Measurements from ENCODE around the gene MLLT10. TPM values are rescaled to one million over a fixed set of nuclear protein-coding genes. Genes with fewer than 3 reads are reported as not detected.

Gene MLLT10
- total RNA-seq, 1 donor from 2014 or later, result 15.8 TPM

DNA sequence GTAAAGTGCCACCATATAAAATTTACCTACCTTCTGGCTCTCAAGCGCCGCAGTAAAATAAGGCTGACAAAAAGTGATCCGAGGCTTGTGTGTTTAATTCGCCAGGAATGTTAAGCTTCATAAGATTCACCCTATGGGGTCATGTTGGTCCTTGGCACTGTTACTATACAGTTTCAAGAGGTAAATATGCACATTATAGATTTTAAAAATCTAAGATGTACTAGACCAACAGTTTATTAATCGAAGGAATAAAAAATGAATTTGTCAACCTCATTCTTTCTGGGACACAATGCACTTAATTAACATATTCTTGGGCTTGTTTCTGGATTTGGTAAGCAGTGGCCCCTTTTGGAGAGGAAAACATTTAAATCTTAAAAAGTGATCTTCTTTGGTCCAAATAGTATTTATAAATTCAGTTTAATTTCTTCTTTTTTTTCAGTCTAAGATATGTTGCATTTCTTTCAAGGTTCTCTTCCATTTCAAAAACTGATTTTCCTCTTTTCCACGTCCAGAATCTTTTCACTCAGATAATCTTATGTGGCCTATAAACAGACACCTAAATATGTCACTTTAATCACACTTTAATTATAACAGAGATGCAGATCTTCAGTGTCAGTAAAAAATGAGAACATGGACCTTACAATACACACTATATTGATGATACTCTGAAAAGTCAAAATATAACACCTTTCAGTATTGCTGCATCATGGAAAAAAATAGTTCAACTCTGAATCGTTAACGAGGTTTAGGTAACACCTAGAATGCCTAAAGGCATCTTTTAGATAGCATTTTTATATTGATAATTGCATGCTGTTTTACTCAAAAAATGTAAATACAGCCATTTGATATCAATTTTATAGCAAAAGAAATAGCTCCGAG lies 4.8 kb upstream of the MLLT10 start:
- TF ChIP-seq, protein P1, sequence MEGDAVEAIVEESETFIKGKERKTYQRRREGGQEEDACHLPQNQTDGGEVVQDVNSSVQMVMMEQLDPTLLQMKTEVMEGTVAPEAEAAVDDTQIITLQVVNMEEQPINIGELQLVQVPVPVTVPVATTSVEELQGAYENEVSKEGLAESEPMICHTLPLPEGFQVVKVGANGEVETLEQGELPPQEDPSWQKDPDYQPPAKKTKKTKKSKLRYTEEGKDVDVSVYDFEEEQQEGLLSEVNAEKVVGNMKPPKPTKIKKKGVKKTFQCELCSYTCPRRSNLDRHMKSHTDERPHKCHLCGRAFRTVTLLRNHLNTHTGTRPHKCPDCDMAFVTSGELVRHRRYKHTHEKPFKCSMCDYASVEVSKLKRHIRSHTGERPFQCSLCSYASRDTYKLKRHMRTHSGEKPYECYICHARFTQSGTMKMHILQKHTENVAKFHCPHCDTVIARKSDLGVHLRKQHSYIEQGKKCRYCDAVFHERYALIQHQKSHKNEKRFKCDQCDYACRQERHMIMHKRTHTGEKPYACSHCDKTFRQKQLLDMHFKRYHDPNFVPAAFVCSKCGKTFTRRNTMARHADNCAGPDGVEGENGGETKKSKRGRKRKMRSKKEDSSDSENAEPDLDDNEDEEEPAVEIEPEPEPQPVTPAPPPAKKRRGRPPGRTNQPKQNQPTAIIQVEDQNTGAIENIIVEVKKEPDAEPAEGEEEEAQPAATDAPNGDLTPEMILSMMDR (conservative IDR thresholded peaks at IDR 0.05; ENCODE audit: low read depth, low read length), result no peak
- no peak for DNase-seq (ENCODE audit: low read depth)
- H3K4me3 ChIP-seq (ENCODE audit: low read depth, low read length), result peak overlapping the region; percentile 76

DNA sequence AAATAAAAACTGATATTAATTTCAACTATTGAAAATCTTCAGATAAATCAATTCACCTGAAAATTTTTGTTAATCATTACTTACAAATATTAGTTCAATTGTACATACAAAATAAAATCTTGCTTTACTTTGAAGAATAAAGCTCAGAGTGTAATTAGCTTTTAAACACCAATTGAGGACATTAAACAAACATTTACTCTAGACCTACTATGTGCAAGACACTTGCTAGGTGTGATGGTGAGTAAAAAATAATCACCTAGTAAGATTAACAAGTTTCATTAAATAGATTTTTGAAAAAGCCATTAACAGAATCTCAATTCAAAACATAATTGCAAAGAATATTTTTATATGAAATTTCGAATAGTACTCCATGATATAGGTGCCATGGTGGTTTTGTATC lies 3.9 kb upstream of the MLLT10 start:
- TF ChIP-seq, protein P1 (conservative IDR thresholded peaks at IDR 0.05; ENCODE audit: low read depth, low read length), result no peak
- no peak for DNase-seq (ENCODE audit: low read depth)

DNA sequence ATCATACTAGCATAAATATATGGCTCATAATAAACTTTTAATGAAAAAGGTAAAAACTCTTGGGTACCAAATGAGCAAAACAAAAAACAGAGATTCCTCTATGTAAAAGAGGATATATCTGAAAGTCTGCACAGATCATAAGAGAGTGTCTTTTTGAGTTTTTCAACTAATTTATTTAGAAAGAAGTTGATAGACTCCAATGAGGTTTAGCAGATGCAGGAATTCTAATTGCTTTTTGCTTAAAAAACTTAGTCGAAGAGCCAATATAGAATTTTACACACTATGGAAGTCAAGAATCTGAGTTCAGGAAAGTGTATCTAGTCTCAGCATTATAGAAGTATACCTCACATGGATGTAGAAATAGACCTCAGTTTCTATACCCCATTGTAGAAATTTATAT lies 3.4 kb upstream of the MLLT10 start:
- no peak for DNase-seq (ENCODE audit: low read depth)
- no peak overlapping the region for H3K4me3 ChIP-seq (ENCODE audit: low read depth, low read length)
- TF ChIP-seq, protein P1 (conservative IDR thresholded peaks at IDR 0.05; ENCODE audit: low read depth, low read length), result no peak

More for the DNA sequence above, 3.9 kb upstream of the MLLT10 start:
- no peak overlapping the region for H3K4me3 ChIP-seq (ENCODE audit: low read depth, low read length)

DNA sequence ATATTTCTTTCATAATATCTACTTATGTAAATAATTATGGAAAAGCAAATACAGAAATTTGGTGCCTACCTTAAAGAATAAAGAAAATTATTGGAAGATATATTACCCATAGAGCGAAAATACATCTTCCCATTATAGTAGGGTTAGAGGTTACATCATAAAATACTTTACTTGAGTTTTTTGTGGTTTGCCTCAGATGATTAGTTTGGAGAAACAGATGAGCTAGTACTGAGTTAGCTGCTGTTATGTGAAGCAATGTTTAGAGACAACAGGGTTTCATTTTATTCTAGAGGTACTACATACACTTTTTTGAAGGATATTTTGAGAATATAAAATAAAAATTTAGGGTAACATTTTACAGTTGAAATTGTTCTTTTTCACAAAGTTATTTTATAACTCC lies 2.9 kb upstream of the MLLT10 start:
- DNase-seq (ENCODE audit: low read depth), result no peak
- TF ChIP-seq, protein P1 (conservative IDR thresholded peaks at IDR 0.05; ENCODE audit: low read depth, low read length), result no peak
- H3K4me3 ChIP-seq (ENCODE audit: low read depth, low read length), result no peak overlapping the region

DNA sequence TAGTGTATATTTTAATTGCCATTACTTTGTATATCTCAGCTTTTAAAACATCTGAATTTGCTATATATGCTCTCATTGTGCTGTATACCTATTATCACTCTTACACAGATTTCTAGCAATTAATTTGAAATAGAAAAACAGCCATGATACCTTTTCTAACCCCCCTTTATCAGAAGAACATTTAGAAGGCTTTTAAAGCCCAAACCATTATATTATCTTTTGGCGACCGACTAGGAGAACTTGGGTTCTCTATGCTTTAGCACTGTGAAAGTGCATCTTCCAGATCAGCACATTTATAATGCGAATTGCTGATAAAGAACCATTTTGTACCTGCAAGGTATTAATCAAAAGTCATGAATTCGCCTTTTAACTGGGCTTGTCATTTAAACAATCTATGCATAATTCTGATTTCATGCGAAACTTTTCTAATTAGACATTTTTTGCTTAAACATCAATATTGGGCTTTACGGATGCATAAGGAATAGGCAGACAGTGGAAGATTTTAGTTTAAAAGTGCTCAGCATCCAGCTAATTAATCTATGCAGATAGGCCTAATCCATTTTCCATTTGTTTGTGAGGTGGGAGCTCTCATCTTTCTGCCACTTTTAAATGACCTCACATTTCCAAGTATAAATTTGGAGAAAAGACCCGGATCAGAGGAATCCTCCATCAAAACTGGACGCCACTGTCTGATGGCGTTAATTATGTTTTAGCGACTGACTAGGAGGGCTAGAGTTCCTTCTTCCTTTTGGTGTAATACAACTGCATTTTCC lies 1.2 kb upstream of the MLLT10 start:
- peak overlapping the region; percentile 72 for H3K4me3 ChIP-seq (ENCODE audit: low read depth, low read length)
- no peak for DNase-seq (ENCODE audit: low read depth)
- TF ChIP-seq, protein P1 (conservative IDR thresholded peaks at IDR 0.05; ENCODE audit: low read depth, low read length), result no peak

DNA sequence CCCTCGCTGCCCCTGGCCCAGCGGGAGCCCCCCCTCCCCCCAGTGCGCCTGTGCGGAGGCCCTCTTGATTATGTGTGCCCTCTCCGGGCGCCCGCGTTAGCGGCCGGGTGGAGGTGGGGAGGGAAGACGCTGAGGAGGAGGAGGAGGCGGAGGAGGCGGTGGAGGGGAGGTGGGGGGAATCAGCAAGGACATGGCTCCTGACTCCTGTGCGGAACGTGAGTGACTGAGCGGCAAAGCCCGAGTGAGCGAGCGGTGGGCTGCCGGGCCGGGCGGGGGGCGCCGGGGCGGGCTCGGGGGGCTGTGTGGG lies 201 bp downstream of the MLLT10 start:
- peak overlapping the region; percentile 72 for H3K4me3 ChIP-seq (ENCODE audit: low read depth, low read length)
- DNase-seq (ENCODE audit: low read depth), result no peak
- TF ChIP-seq, protein P1 (conservative IDR thresholded peaks at IDR 0.05; ENCODE audit: low read depth, low read length), result no peak
